Mammary epithelial cell (primary cell): ENCODE data around the gene NDUFC1.

Source experiments
- EZH2 ChIP-seq: IDR thresholded peaks from 2 replicates; pipeline ENCODE4 v1.6.1; 2012; ENCODE audit warnings: low read length, inconsistent platforms, borderline replicate concordance
- TF ChIP-seq, protein P1 (sequence below), 2 donors: IDR thresholded peaks in 1 of 2; conservative IDR thresholded peaks in 1 of 2; 2 replicates each; pipeline ENCODE4 v1.5.1; 2011 to 2012; ENCODE audit warnings: inconsistent platforms in 2 of 2, low read length in 2 of 2, mild to moderate bottlenecking in 2 of 2, control low read depth in 1 of 2, low read depth in 1 of 2; ENCODE audit not compliant: insufficient read depth in 1 of 2; ENCODE audit errors: extremely low read depth in 1 of 2

DNA sequence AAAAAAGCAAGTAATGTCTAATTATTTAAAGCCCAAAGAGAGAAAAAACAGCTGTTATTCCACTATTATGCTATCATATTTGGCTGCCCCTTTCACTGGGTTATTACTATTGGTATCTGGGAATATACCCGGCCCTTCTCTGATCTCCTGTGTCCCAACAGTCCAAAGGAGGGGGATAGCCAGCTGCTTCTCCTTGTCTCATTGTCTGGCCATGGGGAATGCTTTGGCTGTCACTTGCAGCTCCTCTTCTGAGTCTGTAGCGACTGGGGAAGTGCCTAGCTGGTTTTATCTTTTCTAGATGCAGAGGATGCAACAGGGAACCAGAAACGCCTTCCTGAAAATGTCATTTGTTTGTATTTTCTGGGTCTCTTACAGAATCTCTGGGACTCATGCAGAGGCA, 56.1 kb downstream of the NDUFC1 start:
- TF ChIP-seq, protein P1, sequence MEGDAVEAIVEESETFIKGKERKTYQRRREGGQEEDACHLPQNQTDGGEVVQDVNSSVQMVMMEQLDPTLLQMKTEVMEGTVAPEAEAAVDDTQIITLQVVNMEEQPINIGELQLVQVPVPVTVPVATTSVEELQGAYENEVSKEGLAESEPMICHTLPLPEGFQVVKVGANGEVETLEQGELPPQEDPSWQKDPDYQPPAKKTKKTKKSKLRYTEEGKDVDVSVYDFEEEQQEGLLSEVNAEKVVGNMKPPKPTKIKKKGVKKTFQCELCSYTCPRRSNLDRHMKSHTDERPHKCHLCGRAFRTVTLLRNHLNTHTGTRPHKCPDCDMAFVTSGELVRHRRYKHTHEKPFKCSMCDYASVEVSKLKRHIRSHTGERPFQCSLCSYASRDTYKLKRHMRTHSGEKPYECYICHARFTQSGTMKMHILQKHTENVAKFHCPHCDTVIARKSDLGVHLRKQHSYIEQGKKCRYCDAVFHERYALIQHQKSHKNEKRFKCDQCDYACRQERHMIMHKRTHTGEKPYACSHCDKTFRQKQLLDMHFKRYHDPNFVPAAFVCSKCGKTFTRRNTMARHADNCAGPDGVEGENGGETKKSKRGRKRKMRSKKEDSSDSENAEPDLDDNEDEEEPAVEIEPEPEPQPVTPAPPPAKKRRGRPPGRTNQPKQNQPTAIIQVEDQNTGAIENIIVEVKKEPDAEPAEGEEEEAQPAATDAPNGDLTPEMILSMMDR (conservative IDR thresholded peaks at IDR 0.05 in 1 of 2, IDR thresholded peaks at IDR 0.05 in 1 of 2; ENCODE audit: extremely low read depth in 1 of 2, insufficient read depth in 1 of 2, low read depth in 1 of 2, low read length in 2 of 2): no peak
- no peak for TF ChIP-seq EZH2
